Ovary (tissue), 3 donors: ENCODE results near the gene GPR132.
A peak's percentile ranks its signal among the peaks of the same experiment; 100 is the strongest.

Experiments used
- POLR2A ChIP-seq: fragments of 450-650 bp; IDR thresholded peaks from one replicate; pipeline ENCODE4 v1.6.1; 2017; ENCODE audit warnings: antibody characterized with exemption, mild to moderate bottlenecking, moderate library complexity
- TF ChIP-seq, protein P1 (sequence below), 3 donors: fragments of 450-650 bp in 2 of 3; fragments of 200-600 bp in 1 of 3; IDR thresholded peaks; one replicate each; pipeline versions ENCODE4 v1.5.1 to v1.8.0; 2016 to 2022; ENCODE audit warnings: antibody characterized with exemption in 3 of 3, mild to moderate bottlenecking in 1 of 3
- donor health status: DM: no; HTN: no; CAD: no.

DNA sequence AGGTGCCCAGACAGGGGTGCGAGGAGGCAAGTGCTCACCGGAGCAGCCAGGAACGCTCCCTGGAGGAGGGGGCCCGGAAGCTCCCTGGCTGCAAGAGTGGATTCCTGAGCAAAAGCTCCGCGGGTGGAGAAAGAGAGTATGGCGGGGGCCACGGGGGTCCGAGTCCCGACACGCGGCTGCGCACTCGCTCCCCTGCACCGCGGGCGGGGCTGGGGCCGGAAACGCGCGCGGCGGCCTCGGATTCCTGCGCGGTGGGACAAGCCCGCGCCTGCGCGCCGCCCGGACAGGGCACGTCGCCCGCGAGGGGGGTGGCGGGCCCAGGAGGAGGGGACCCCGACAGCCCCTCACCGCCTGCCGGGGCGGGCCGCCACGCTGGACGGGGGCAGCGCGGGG, 27.8 kb upstream of the GPR132 start:
- TF ChIP-seq, protein P1, sequence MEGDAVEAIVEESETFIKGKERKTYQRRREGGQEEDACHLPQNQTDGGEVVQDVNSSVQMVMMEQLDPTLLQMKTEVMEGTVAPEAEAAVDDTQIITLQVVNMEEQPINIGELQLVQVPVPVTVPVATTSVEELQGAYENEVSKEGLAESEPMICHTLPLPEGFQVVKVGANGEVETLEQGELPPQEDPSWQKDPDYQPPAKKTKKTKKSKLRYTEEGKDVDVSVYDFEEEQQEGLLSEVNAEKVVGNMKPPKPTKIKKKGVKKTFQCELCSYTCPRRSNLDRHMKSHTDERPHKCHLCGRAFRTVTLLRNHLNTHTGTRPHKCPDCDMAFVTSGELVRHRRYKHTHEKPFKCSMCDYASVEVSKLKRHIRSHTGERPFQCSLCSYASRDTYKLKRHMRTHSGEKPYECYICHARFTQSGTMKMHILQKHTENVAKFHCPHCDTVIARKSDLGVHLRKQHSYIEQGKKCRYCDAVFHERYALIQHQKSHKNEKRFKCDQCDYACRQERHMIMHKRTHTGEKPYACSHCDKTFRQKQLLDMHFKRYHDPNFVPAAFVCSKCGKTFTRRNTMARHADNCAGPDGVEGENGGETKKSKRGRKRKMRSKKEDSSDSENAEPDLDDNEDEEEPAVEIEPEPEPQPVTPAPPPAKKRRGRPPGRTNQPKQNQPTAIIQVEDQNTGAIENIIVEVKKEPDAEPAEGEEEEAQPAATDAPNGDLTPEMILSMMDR (IDR thresholded peaks at IDR 0.05), result no peak
- TF ChIP-seq POLR2A, result peak; percentile 21
